ENCODE measurements around the gene BIRC6.

BIRC6 gene

DNA sequence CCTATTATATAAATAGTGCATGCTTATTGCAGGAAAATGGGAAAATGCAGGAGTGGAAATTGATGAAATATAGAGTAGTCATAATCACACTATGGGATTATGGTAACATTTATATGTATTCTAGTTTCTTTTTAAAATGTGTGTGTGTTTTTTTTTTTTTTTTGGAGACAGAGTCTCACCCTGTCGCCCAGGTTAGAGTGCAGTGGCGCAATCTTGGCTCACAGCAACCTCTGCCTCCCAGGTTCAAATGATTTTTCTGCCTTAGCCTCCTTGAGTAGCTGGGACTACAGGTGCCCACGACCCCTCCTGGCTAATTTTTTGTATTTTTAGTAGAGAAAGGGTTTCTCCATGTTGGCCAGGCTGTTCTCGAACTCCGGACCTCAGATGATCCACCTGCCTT, 47.0 kb downstream of the BIRC6 start:
- peaks cover 5% of the 10 kb centered on the region for H3K4me1 Mint-ChIP-seq (ENCODE audit: low read depth)
- H3K36me3 Mint-ChIP-seq (ENCODE audit: low read depth), result peaks cover 12% of the 10 kb centered on the region
- no peak overlapping the region for H3K27ac Mint-ChIP-seq
- H3K27me3 Mint-ChIP-seq (ENCODE audit: low read depth), result no peaks in the 10 kb centered on the region
- H3K9me3 Mint-ChIP-seq, result no peaks in the 10 kb centered on the region
- H3K4me3 Mint-ChIP-seq, result no peak overlapping the region

GRCh38 chr2:32404691-32405090, 47.9 kb downstream of the BIRC6 start:
- Mint-ChIP-seq H3K27me3 (ENCODE audit: low read depth) (no peaks in the 10 kb centered on the region), H3K36me3 (ENCODE audit: low read depth) (peaks cover 12% of the 10 kb centered on the region), H3K4me3 (no peak overlapping the region), H3K27ac (no peak overlapping the region), H3K4me1 (ENCODE audit: low read depth) (peaks cover 5% of the 10 kb centered on the region), H3K9me3 (no peaks in the 10 kb centered on the region)

DNA sequence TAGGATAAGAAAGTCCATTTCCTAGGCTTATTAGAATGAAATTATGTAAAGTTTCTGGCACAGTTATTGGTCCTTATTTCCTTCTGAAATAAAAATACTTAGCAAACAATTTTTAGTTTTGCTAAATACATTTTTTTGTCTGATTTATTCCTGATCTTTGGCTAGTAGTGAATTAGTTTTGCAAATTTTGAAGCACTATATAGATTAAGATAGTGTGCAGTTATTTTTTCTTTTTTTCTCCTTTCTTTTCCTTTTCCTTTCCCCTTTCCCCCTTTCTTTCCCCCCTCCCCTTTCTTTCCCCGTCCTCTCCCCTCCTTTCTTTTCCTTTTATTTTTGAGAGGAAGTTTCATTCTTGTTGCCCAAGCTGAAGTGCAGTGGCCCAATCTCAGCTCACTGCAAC, 59.7 kb downstream of the BIRC6 start:
- Mint-ChIP-seq H3K27me3 (ENCODE audit: low read depth) (no peaks in the 10 kb centered on the region), H3K27ac (no peak overlapping the region), H3K4me3 (no peak overlapping the region), H3K9me3 (no peaks in the 10 kb centered on the region), H3K36me3 (ENCODE audit: low read depth) (peaks cover 30% of the 10 kb centered on the region), H3K4me1 (ENCODE audit: low read depth) (peaks cover 5% of the 10 kb centered on the region)

- Mint-ChIP-seq H3K9me3 (no peaks in the 10 kb centered on the region), H3K4me3 (no peak overlapping the region), H3K27ac (no peak overlapping the region), H3K27me3 (ENCODE audit: low read depth) (no peaks in the 10 kb centered on the region), H3K36me3 (ENCODE audit: low read depth) (peaks cover 29% of the 10 kb centered on the region), H3K4me1 (ENCODE audit: low read depth) (peaks cover 6% of the 10 kb centered on the region)
These were observed 60.8 kb downstream of the BIRC6 start for GRCh38 chr2:32417659-32418058.

DNA sequence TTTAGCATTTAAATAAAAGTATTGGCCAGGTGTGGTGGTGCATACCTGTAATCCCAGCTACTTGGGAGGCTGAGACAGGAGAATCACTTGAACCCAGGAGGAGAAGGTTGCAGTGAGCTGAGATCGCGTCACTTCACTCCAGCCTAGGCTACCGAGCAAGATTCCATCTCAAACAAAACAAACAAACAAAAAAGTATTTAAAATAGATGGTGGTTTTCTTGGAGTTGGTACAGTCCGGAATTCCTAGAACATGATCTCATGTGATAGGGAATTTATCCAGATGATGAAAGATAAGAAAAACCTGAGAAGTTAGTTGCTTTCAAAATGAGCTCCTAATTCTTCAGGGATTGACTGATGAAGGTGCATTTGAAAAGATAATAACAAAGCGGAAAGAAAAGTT, 62.0 kb downstream of the BIRC6 start:
- no peak overlapping the region for H3K4me3 Mint-ChIP-seq
- H3K4me1 Mint-ChIP-seq (ENCODE audit: low read depth), result peaks cover 8% of the 10 kb centered on the region
- no peak overlapping the region for H3K27ac Mint-ChIP-seq
- peaks cover 31% of the 10 kb centered on the region for H3K36me3 Mint-ChIP-seq (ENCODE audit: low read depth)
- no peaks in the 10 kb centered on the region for H3K27me3 Mint-ChIP-seq (ENCODE audit: low read depth)
- no peaks in the 10 kb centered on the region for H3K9me3 Mint-ChIP-seq

- H3K4me1 Mint-ChIP-seq (ENCODE audit: low read depth), result peaks cover 20% of the 10 kb centered on the region
- no peak overlapping the region for H3K27ac Mint-ChIP-seq
- no peak overlapping the region for H3K4me3 Mint-ChIP-seq
- no peaks in the 10 kb centered on the region for H3K27me3 Mint-ChIP-seq (ENCODE audit: low read depth)
- no peaks in the 10 kb centered on the region for H3K9me3 Mint-ChIP-seq
- H3K36me3 Mint-ChIP-seq (ENCODE audit: low read depth), result peaks cover 17% of the 10 kb centered on the region
These were observed 65.3 kb downstream of the BIRC6 start for GRCh38 chr2:32422133-32422532.

- H3K27ac Mint-ChIP-seq, result no peak overlapping the region
- H3K27me3 Mint-ChIP-seq (ENCODE audit: low read depth), result no peaks in the 10 kb centered on the region
- peaks cover 22% of the 10 kb centered on the region for H3K4me1 Mint-ChIP-seq (ENCODE audit: low read depth)
- H3K4me3 Mint-ChIP-seq, result no peak overlapping the region
- no peaks in the 10 kb centered on the region for H3K9me3 Mint-ChIP-seq
- peaks cover 14% of the 10 kb centered on the region for H3K36me3 Mint-ChIP-seq (ENCODE audit: low read depth)
These were observed 66.7 kb downstream of the BIRC6 start for GRCh38 chr2:32423536-32423935.

DNA sequence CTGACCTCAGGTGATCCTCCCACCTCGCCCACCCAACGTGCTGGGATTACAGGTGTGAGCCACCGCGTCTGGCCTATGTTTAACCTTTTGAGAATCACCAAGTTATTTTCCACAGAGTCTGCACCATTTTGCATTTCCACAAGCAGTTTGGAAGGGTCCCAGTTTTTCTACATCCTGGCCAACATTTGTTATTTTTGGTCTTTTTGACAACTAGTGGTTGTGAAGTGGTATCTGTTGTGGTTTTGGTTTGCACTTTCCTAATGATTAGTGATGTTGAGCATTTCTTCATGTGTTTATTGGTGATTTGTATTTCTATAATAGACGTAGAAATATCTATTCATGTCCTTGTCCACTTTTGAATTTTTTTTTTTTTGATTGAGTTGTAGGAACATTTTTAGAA, 67.9 kb downstream of the BIRC6 start:
- H3K9me3 Mint-ChIP-seq, result no peaks in the 10 kb centered on the region
- H3K4me3 Mint-ChIP-seq, result no peak overlapping the region
- peaks cover 22% of the 10 kb centered on the region for H3K4me1 Mint-ChIP-seq (ENCODE audit: low read depth)
- H3K27me3 Mint-ChIP-seq (ENCODE audit: low read depth), result no peaks in the 10 kb centered on the region
- no peak overlapping the region for H3K27ac Mint-ChIP-seq
- H3K36me3 Mint-ChIP-seq (ENCODE audit: low read depth), result peaks cover 13% of the 10 kb centered on the region

- no peak overlapping the region for H3K4me3 Mint-ChIP-seq
- H3K4me1 Mint-ChIP-seq (ENCODE audit: low read depth), result peaks cover 20% of the 10 kb centered on the region
- no peaks in the 10 kb centered on the region for H3K27me3 Mint-ChIP-seq (ENCODE audit: low read depth)
- peaks cover 14% of the 10 kb centered on the region for H3K36me3 Mint-ChIP-seq (ENCODE audit: low read depth)
- H3K27ac Mint-ChIP-seq, result no peak overlapping the region
- no peaks in the 10 kb centered on the region for H3K9me3 Mint-ChIP-seq
These were observed 68.9 kb downstream of the BIRC6 start for GRCh38 chr2:32425719-32426141.

DNA sequence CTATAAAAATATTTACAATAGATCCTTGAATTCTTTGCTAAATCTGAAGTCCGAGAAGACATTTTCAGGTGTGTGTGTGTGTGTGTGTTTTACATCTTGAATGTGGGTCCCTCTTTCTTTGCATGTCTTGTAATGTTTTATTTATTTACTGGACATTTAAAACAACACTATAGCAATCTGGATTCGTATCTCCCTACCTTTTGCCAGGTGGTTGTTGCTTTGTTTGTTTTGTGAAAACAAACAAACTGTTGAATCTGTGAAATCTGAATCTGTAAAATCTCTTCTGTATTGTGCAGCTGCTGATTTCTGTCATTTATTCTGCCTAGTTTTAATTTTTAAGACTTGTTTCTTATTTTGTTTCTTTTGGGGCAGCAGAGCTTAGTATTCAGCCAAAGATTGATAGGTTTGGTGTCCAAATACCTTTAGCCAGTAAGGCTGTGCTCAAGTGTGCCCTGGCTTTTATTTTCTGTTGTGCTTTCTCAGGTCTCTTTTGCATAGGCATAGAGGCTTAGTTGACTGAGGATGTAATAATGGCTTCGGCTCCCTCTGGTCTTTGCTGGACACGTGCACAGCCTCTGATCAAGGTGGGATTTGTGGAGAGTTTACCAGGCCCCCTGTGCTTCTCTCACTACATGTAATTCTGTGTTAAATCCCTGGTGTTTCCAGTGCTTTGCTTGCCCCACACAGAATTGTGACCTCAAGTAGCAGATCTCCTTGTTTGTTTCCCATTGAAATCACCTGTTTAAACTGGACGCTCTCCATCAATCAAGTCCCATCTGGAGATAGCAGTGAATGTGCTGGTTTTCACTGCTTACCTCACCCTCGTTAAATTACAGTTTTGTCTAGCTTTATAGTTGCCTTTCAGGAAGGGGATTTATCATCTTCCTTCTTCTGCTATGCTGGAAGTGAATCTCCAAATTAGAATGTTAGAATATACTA, 71.1 kb downstream of the BIRC6 start:
- H3K9me3 Mint-ChIP-seq, result no peaks in the 10 kb centered on the region
- peaks cover 20% of the 10 kb centered on the region for H3K4me1 Mint-ChIP-seq (ENCODE audit: low read depth)
- no peaks in the 10 kb centered on the region for H3K27me3 Mint-ChIP-seq (ENCODE audit: low read depth)
- no peak overlapping the region for H3K27ac Mint-ChIP-seq
- peaks cover 18% of the 10 kb centered on the region for H3K36me3 Mint-ChIP-seq (ENCODE audit: low read depth)
- no peak overlapping the region for H3K4me3 Mint-ChIP-seq

DNA sequence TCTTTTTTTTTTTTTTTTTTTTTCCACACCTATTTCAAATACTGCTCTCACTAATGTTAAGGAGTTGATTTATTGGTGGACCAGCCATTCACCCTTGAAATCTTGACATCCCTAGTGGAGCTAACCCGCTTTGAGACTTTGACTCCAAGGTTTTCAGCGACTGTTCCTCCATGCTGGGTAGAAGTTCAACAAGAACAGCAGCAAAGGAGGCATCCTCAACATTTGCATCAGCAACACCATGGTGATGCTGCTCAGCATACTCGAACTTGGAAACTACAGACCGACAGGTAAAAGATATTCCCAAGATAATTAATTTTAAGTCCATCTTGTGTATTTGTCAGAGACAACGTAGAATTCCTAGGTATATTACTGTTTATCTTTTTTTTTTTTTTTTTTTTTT, 74.0 kb downstream of the BIRC6 start:
- H3K27me3 Mint-ChIP-seq (ENCODE audit: low read depth), result no peaks in the 10 kb centered on the region
- no peak overlapping the region for H3K27ac Mint-ChIP-seq
- peaks cover 21% of the 10 kb centered on the region for H3K36me3 Mint-ChIP-seq (ENCODE audit: low read depth)
- peaks cover 9% of the 10 kb centered on the region for H3K4me1 Mint-ChIP-seq (ENCODE audit: low read depth)
- no peaks in the 10 kb centered on the region for H3K9me3 Mint-ChIP-seq
- H3K4me3 Mint-ChIP-seq, result no peak overlapping the region

DNA sequence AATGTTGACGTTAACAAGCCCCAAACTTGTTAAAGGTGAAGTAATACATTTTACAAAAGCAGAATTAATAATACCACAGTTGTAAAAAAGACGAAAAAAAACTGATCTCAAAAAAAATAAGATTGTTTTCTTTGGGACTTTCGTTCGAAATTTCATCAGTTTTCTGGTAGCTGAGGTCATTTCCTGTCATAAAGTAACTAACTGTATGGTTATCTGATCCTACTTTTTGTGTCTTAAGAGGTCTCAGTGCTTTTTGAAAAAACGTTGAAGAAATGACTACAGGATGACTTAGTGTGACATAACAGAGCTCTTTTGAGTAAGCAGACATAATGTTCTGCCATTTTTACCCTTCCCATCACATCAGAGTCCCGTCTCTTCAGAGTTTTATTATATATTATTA, 79.3 kb downstream of the BIRC6 start:
- H3K4me3 Mint-ChIP-seq, result no peak overlapping the region
- no peaks in the 10 kb centered on the region for H3K27me3 Mint-ChIP-seq (ENCODE audit: low read depth)
- peaks cover 38% of the 10 kb centered on the region for H3K36me3 Mint-ChIP-seq (ENCODE audit: low read depth)
- peaks cover 9% of the 10 kb centered on the region for H3K4me1 Mint-ChIP-seq (ENCODE audit: low read depth)
- H3K9me3 Mint-ChIP-seq, result no peaks in the 10 kb centered on the region
- H3K27ac Mint-ChIP-seq, result no peak overlapping the region

DNA sequence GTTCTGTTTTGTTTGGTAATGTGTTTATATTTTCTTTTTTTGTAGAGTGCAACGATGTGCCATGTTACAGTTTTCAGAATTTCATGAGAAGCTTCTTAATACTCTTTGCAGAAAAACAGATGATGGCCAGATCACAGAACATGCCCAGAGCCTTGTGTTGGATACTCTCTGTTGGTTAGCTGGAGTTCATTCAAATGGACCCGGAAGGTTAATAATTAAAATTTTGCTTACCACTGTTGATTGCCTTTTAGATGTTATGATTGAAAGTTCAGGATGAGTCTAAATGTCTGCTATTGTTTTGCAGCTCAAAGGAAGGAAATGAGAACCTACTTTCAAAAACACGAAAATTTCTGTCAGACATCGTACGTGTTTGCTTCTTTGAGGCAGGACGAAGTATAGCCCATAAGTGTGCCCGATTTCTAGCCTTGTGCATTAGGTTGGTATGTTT, 85.2 kb downstream of the BIRC6 start:
- peaks cover 5% of the 10 kb centered on the region for H3K4me1 Mint-ChIP-seq (ENCODE audit: low read depth)
- no peak overlapping the region for H3K4me3 Mint-ChIP-seq
- H3K36me3 Mint-ChIP-seq (ENCODE audit: low read depth), result peaks cover 49% of the 10 kb centered on the region
- no peak overlapping the region for H3K27ac Mint-ChIP-seq
- H3K27me3 Mint-ChIP-seq (ENCODE audit: low read depth), result no peaks in the 10 kb centered on the region
- H3K9me3 Mint-ChIP-seq, result no peaks in the 10 kb centered on the region

DNA sequence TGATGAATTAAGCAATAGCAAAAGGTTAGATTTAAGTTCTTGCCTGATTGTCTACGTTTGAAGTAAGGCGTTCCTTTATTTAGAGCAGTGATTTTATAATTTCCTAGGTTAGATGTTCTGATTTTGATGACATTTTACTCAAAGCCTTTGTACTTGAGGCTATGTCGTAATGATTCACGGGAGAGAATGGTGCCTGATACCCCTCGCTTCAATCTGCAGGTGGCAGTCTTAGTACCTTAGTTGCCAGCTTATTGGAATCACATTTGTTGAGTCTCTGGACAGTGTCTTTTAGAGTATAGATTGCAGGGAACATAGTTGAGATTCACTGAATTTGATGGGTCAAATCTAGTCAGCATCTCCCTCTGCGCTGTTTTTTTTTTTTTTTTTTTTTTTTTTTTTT, 89.5 kb downstream of the BIRC6 start:
- H3K27me3 Mint-ChIP-seq (ENCODE audit: low read depth), result no peaks in the 10 kb centered on the region
- H3K27ac Mint-ChIP-seq, result no peak overlapping the region
- no peak overlapping the region for H3K4me3 Mint-ChIP-seq
- no peaks in the 10 kb centered on the region for H3K4me1 Mint-ChIP-seq (ENCODE audit: low read depth)
- no peaks in the 10 kb centered on the region for H3K9me3 Mint-ChIP-seq
- peaks cover 39% of the 10 kb centered on the region for H3K36me3 Mint-ChIP-seq (ENCODE audit: low read depth)

GRCh38 chr2:32450851-32451250, 94.0 kb downstream of the BIRC6 start:
- no peak overlapping the region for H3K27ac Mint-ChIP-seq
- no peak overlapping the region for H3K4me3 Mint-ChIP-seq
- H3K9me3 Mint-ChIP-seq, result no peaks in the 10 kb centered on the region
- H3K4me1 Mint-ChIP-seq (ENCODE audit: low read depth), result peaks cover 2% of the 10 kb centered on the region
- H3K36me3 Mint-ChIP-seq (ENCODE audit: low read depth), result peaks cover 24% of the 10 kb centered on the region
- no peaks in the 10 kb centered on the region for H3K27me3 Mint-ChIP-seq (ENCODE audit: low read depth)
